Sigmoid colon (tissue), 4 donors: ENCODE measurements around the gene RNF181.

ENCODE experiments used
- CTCF ChIP-seq, 4 experiments: fragments of 450-650 bp in 3 of 4; fragments of 200-600 bp in 1 of 4; IDR thresholded peaks; one replicate each; pipeline ENCODE4 v1.5.1; 2016 to 2019; ENCODE audit warnings: antibody characterized with exemption in 4 of 4, mild to moderate bottlenecking in 3 of 4, moderate library complexity in 2 of 4
- EP300 ChIP-seq, 4 donors: sonication (generic); formaldehyde crosslinking; IDR thresholded peaks; one replicate each; pipeline ENCODE4 v1.6.1; 2017; ENCODE audit warnings: antibody characterized with exemption in 4 of 4
- POLR2A ChIP-seq, 2 donors: fragments of 450-650 bp; IDR thresholded peaks; one replicate each; pipeline ENCODE4 v1.6.1; 2016; ENCODE audit warnings: antibody characterized with exemption in 2 of 2, mild to moderate bottlenecking in 2 of 2, moderate library complexity in 2 of 2
- POLR2AphosphoS5 ChIP-seq, 4 donors: sonication (generic); formaldehyde crosslinking; IDR thresholded peaks; one replicate each; pipeline ENCODE4 v1.6.1; 2017; ENCODE audit warnings: antibody characterized with exemption in 4 of 4

- TF ChIP-seq POLR2AphosphoS5 (IDR thresholded peaks at IDR 0.05) (no peak), CTCF (IDR thresholded peaks at IDR 0.05) (no peak), POLR2A (IDR thresholded peaks at IDR 0.05) (no peak), EP300 (IDR thresholded peaks at IDR 0.05) (no peak)
These were observed 7.3 kb upstream of the RNF181 start for GRCh38 chr2:85588236-85588635.
